ENCODE measurements around the gene LAMA3.

Gene LAMA3

DNA sequence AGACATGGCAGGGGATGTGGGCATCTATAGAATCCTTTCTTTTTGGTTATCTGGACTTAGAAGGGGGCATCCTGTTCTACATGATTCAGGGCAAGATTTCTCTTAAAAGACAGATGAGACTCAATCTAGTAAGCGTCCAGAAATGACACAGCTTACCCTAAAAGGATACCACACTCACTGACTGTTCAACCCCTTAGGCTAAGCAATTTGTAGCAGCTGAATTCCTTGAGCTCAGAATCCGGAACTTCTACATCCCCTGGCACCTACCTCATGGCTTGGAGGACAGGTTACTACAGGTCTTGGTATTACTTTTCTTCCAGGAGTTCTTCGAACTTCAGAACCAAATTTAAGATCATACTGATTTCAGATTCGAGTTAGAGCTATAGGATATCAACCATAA is 138.4 kb downstream of the LAMA3 start:
- DNase-seq: no peak

DNA sequence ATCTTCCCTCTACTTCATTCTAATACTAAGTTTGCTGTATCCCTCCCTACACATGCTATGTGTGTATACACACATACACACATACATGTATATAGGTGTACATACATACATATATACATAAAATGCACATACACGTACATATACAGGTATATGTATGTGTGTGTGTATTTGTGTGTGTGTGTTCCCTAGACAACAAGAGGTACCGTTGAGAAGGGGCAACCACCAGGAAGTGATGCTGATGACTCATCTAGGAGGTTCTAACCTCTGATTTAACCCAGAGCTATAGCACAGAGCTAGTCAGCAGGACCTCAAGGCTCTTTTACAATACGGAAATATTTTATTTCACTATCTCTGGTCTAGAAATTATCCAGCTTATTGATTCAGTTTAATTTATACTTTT is 139.2 kb downstream of the LAMA3 start:
- peak; percentile 28 for DNase-seq

DNA sequence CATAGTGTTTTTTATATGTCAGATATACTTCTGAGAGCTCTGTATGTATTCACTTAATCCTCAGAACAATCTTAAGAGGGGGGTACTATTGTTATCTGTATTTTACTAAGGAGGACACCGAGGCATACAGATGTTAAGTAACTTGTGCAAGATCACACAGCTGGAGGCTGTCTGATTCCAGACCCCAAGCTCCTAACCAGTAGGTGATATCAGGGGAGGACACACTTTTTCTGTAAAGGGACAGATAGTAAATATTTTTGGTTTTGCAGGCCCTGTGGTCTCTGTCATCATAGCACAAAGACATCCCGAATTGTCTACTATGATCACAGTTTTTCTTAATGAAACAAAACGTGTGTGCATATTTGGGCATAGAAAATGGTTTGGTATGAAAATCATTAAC is 143.7 kb downstream of the LAMA3 start:
- no peak for DNase-seq

DNA sequence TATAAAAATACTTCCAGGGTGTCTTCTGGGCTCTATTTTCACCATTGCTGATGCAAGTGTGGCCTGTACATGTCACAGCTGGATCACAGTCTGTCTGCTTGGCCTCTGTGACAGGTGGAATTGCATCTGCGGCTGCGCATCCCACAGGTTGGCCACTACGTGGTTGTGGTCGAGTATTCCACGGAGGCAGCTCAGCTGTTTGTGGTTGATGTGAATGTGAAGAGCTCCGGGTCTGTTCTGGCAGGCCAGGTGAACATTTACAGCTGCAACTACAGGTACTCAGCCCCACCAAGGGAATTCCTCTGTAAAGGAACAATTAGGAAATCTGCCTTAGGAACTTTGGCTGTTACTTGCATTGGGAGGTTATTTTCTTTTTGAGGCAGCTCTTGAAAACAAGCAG is 144.5 kb downstream of the LAMA3 start:
- DNase-seq: no peak

DNA sequence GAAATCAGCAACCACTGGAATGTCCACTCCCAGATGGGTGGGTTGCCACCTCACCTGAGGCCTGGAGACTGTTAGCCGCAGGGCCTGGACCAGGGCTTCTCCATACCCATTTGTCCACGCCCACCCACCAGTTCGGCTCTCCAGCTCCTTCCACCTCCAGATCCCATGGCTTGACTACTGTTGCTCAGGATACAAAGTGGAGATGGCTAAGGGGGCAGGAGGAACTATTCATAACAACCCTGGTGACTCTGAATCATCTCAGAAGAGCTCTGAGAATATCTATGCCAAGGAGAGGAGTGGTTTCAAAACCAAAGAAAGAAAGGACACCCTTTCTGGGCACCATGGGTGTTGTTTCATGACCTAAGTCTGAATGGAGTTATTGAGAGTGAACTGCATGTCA is 145.8 kb downstream of the LAMA3 start:
- no peak for DNase-seq

DNA sequence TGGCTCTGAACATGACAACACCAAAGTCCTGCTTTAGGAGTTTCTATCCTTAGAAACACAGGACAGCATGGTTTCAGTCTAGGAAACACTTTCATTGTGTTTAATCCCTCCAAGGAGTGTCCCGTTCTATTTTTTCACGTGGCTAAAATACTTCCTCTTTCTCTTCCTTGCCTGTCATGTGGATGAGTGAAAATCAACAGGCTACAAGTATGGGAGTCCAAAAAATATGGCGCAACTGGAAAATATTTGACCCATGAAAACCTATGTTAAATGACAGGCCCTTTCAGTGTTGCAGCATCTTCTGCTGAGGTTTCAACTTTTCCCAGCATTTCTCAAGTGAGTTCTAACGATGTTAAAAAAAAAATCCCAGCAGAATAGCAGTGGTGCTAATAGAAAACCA is 146.3 kb downstream of the LAMA3 start:
- peak; percentile 37 for DNase-seq

DNA sequence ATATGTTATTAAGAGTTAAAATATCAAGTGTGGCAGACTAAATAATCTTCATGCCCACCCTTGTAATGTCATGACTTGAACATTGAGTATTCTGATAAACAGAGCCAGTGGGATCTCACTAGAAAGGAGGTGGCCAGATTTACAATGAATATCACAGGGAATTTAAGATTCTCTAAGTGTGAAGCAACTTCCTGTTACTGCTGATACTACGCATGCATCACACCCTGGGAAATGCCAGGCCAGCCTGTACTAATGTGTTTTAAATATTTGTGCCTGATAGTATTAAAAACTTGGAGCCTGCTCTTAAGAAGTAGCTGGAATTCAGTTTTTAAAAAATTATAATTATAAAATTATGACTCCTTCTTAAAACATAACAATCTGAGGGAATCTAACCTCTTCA is 148.3 kb downstream of the LAMA3 start:
- no peak for DNase-seq

DNA sequence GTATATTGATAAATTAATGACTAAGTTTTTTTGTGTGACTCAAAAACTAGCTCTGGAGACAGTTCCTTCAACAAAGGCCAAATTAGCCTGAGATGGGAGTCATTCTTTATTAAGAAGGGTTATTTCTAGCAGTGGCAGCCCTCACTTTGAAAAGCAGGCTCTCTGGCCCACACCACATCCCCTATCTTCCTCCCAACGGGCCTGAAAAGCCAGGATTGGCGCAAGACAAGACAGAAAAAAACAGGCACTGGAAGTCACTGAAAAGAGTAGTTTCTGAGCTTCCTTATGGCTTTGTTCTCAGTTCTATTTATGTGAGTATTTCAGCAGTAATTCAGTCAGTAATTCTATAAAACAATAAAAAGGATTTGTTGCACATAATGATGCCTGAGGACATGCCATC is 149.0 kb downstream of the LAMA3 start:
- no peak for DNase-seq

DNA sequence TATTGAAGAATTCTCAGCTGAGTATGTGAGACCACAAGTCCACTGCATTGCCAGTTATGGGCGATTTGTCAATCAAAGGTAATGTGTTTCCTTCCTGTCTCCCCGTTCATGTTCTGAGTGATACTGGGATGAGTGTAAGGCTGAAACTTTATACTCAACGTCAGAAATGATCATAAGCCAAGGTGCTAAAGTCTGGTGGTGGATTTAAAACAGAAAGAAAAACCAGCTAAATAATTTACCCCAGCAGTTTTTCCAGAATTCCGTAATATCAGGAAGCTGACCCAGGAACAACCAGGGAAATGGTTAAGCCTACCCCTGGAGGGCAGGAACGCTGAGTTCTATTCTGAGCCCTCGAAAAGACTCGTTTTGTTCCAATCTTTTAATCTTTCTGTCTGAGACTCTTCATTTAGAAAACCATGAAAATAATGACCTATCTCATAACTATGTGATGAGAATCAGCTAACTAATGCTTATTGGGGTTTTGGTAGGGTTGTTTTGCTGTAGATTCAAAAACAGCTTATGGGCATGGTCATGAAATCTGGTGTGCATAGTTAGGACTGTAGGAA is 149.6 kb downstream of the LAMA3 start:
- DNase-seq: no peak

DNA sequence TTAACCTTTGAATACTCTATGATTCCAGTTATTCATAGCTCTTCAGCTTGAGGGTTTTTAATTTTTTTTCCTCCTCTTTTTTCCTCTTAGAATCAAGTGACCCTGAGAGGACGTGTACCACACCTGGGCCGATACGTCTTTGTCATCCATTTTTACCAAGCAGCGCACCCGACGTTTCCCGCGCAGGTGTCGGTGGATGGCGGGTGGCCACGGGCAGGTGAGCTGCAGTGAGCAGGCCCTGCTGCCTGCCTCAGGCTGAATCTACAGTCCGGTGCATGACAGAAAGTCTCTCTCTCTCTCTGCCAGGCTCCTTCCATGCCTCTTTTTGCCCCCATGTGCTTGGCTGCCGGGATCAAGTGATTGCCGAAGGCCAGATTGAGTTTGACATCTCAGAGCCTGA is 153.1 kb downstream of the LAMA3 start:
- no peak for DNase-seq

DNA sequence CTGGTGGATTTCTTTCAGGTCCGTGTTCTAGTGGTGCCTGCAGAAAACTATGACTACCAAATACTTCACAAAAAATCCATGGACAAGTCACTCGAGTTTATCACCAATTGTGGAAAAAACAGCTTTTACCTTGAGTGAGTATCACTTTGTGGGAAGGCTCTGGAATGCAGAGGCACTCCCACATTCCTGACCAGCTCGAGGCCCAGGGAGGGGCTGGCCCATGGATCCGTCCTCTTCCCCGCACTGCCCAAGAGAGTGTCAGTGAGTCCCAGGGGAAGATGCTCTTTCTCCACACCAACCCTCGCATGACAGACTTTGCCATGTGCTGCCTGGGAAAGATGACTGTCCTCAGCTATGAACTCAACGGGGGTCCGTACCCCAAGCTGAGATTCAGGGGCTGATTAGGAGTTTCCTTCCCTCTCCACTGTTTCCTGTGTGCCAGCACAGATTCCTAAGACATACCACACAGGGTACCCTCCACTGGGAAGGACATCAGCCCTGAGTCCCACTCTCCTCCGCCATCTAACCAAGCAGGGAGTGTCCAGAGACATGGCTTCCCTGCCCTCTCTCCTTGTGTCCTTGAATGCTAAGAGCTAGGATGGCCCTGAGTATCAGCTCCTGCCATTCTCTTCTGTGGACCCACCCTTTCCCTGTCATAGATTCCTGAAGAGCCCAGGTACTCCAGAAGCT is 155.9 kb downstream of the LAMA3 start:
- DNase-seq: no peak

DNA sequence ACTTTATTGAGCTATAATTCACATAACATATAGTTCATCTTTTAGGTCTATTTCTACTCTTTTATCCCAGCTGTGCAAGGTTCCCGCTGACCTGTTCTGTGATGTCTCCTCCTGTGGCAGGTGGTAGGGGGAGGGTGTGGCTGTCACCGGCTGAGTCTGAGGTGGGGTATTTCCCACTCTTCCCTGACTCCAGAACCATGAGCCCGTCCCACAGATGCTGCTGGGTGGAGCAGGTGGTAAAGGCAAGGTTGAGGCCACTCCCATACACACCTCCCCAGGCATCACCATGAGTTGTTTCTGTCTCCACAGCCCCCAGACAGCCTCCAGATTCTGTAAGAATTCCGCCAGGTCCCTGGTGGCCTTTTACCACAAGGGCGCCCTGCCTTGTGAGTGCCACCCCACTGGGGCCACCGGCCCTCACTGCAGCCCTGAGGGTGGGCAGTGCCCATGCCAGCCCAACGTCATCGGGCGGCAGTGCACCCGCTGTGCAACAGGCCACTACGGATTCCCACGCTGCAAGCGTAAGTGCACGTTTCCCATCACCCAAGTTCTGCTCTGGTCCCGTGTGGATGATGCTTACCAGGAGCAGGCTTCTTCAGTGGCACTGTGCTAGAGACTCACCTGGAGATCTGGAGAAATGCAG is 156.9 kb downstream of the LAMA3 start:
- no peak for DNase-seq

DNA sequence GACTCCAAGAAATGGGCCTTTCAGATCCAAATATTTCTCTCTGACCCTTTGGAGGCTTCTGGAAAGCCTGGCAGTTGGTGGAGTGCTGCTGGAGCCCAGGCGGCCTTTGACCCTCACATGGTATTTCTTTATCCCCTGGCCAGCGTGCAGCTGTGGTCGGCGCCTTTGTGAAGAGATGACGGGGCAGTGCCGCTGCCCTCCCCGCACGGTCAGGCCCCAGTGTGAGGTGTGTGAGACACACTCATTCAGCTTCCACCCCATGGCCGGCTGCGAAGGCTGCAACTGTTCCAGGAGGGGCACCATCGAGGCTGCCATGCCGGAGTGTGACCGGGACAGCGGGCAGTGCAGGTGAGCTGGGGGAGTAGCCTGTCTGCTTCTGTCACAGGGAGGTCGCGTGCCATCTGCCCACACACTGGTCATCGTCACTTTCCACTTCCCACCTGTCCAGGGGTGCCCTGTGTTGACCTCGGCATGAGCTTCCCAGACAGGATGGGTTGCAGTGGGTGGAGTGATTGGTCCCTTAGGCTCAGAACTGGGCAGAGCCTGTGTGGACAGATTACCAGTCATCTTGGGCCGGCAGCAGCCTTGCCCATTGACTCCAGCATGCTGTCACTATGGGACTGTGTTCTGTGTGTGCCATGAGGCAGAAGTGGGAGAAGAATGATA is 158.2 kb downstream of the LAMA3 start:
- no peak for DNase-seq

DNA sequence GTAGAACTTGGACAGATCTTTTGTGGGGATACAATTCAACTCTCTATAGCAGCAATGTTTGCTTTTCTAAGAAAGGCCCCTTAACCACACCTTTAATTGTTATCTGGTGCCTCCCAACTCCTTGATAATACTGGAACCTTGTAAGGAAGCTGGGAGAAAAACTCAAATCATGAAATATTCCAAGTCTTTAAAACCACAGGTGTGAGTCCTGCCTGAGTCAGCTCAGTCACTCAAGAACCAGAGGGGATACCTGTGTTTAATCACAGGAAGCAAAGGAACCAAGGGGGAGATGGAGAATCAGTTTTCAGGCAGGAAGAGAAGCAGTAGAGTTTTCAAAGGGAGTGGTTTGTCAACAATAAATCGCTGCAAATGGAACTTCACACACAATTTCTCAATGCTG is 159.9 kb downstream of the LAMA3 start:
- no peak for DNase-seq

DNA sequence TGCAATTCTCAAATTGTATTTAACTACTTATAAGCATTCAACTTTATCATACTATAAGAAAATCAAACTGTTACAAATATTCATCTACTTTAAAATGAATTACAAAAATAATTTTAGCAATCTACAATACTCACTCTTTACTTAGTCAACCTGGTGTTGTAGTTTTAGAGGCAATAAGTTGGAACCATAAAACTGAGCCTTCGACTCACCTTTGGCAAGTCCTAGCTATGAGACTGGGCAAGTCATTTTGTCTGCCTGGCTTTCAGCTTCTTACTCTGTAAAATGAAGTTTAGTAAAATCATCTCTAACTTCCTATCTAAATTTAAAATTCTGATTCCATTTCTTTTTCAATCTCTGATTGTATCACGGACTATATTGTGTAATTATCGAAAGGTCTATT is 161.0 kb downstream of the LAMA3 start:
- DNase-seq: no peak

DNA sequence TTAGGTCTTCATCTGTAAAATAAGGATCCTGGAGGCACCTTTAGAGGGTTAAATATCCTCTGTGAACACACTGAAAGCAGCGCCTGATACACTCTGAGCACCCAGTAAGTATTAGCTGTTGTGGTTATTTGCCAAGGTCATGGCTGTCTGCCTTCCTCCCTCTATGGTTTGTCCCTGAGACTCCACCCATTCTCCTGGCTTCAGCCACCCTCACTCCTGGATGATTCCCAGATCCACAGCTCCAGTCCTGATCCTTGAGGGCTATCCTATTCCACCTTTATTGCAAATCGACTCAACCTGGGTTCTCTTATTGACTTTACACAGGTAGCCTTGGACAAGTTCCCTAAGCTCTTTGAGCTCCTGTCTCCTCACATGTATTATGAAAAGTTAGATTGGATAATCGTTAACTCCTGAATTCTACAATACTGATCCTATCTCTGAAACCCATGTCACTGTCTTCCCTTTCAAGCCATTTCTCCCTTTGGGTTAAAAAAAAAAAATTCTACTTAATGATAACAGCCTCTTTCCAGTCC is 162.3 kb downstream of the LAMA3 start:
- DNase-seq: no peak

DNA sequence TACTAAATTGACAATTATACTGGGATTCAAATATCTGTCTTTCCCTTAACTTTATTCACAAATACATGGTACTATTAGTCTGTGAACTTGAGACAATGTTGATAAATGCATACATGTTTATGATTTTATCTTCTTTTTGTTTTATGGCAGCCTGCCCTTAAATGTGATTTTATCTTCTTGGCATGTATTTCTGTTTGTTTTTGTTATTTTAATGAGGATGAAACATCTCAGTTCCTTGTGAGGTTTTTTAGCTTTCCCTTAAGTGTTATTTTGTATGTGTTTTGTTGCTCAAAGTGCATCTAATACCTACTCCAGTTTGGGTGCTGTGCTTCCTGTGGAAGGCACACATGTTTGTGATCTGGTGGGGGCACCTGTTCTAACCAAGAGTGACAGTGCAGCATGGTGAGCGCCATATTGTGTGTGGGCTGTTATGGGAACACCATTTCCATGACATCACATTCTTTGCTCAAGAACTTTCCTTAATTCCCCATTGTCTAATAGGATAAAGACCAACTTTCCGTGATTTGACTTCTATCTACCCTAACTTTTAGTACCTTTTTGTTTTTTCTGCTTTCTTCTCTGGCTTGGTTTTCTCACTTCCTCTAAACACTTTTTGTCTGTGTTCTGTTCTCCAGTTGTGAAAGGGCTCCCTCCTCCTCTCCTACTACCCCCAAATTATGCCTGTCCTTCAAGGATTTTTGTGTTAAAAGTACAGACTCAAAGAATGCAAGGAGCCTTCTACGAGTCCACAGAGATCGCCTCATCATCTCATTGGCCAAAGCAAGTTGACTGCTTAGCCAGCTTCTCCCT is 163.2 kb downstream of the LAMA3 start:
- no peak for DNase-seq

DNA sequence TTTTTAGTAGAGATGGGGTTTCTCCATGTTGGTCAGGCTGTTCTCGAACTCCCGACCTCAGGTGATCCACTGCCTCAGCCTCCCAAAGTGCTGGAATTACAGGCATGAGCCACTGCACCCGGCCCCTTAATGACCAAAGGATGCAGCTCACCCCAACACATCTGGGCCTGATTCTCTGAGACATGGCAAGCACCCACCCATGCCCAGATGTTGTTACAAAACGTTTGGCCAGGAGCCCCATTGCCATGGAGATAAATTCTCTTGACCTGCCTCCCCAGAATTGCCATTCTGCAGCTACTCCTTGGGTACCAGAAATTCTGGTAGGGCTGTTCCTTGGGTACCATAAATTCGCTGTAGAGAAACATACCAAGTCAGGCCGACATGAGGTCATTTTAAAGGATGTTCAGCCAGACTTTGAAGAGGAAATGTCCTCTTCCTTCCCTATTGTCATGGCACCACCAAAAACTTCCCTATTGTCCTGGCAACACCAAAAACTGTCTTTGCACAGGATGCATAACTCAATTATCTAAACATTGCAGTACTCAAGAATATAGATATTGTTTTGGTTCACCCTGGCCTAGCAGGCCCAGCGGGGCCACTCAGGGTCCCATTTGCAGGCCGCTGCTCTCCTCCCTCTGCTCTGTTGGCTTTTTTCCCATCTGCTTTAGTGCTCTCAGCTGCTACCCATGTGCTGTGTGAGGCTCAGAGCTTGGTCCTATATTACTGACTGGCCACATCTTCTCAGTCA is 164.4 kb downstream of the LAMA3 start:
- DNase-seq: no peak

DNA sequence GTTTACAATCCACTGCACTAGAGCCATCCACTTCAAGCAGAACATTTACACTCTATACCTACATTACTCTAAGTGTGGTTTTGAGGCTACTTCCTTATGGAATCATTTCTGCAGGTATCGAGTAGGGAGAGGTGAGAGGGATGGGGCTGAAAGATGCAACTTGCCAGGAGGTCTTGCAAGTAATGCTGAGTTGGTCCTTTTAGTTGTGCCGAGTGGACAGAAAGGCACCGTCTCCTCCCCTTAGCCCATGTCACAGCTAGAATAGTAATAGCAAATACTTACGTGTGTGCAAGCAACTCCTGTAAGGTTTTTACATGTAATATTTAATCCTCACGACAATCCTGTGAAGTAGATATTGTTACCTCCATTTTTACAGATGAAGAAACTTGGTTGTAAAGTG is 166.5 kb downstream of the LAMA3 start:
- DNase-seq: no peak

DNA sequence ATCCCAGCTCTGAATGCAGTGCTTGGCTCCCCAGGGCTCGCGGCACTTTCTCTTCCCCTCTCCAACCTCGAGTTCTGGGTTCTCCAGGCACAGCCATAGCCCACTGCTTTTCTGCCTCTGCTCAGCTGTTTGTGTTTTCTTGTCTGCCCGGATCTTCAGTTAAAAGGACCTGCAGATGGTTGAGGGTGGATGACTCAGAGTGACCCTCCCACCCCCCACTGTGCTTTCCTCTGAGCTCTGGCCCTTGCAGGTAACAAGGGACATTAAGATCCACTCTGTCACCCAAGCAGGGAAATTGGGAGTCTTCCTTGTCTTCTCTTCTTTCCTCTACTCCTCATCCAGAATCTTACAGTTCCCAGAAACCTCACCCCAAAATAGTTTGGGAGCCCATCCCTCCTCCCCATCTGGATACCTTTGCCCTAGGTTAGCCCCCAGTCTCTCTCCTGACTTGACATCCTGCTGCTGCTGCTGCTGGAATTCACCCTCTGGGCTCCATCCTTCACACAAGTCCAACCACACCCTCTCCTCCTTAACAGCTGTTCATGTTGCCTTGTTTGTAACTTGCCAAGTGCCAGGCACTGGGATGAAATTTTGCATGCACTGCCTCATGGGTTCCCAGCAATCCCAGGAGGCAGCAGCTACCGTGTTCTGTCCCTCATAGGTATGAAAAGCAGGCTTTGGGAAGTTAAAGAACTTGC is 167.4 kb downstream of the LAMA3 start:
- no peak for DNase-seq

DNA sequence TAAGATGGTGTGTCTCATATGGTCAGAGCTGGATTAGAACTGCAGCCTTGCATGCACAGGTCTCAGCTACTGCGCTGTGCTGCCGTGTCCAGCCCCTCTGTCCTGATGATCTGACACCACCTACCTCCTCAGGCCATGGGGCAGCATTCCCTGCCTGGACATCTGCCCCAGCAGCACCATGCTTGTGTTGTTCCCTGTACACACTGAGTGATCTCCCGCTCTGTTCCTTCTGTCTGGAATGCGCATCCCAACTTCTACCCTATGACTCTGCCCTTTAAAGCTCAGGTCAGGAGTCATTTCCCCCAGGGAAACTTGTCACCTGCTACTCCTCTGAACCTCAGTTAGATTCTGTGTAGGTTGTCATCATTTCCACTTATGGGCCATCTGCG is 167.9 kb downstream of the LAMA3 start:
- no peak for DNase-seq

DNA sequence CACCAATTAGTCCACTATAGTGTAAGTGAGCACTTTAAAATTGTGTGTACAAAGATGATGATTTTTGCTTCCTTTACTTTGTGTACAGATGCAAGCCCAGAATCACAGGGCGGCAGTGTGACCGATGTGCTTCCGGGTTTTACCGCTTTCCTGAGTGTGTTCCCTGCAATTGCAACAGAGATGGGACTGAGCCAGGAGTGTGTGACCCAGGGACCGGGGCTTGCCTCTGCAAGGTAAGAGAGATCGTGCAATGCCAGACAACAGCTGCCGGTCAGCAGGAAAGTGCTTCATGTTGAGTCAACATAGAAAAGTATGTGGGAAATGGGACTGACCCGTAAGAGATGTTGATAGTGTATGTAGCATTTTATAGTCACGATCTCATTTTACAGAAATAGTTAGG is 168.5 kb downstream of the LAMA3 start:
- DNase-seq: no peak

Data from GF-D8 (cell line).